Adipocyte (in vitro differentiated cells): ENCODE measurements around the gene ZNF783.
"Not testable (repeated sequence)": the region's sequence is repeated elsewhere in the genome, so short reads cannot be mapped to it uniquely, and the experiment has no call there.

ENCODE experiments used
- DNase-seq: peaks from one replicate; pipeline ENCODE4 v3.0.0-alpha.2; 2015; ENCODE audit warnings: low read depth
- H3K27me3 ChIP-seq: replicated peaks from 2 replicates; pipeline ENCODE4 v1.7.0; 2013; ENCODE audit warnings: mild to moderate bottlenecking, low read length, moderate library complexity; ENCODE audit not compliant: control insufficient read depth, insufficient read depth
- H3K36me3 ChIP-seq: 2 replicates; pipeline ENCODE4 v1.7.0; 2013; ENCODE audit warnings: low read length, mild to moderate bottlenecking, moderate library complexity; ENCODE audit not compliant: control insufficient read depth, insufficient read depth, severe bottlenecking
- H3K4me1 ChIP-seq: 2 replicates; pipeline ENCODE4 v1.7.0; 2013; ENCODE audit warnings: mild to moderate bottlenecking, low read length, moderate library complexity; ENCODE audit not compliant: control insufficient read depth, insufficient read depth
- H3K4me3 ChIP-seq: 2 replicates; pipeline ENCODE4 v1.7.0; 2013; ENCODE audit warnings: mild to moderate bottlenecking, low read length, moderate library complexity
- H3K9ac ChIP-seq: 2 replicates; pipeline ENCODE4 v1.7.0; 2013; ENCODE audit warnings: mild to moderate bottlenecking, low read length, moderate library complexity
- H3K9me3 ChIP-seq: 2 replicates; pipeline ENCODE4 v1.7.0; 2013; ENCODE audit warnings: mild to moderate bottlenecking, low read length, moderate library complexity; ENCODE audit not compliant: control insufficient read depth

The ZNF783 gene

DNA sequence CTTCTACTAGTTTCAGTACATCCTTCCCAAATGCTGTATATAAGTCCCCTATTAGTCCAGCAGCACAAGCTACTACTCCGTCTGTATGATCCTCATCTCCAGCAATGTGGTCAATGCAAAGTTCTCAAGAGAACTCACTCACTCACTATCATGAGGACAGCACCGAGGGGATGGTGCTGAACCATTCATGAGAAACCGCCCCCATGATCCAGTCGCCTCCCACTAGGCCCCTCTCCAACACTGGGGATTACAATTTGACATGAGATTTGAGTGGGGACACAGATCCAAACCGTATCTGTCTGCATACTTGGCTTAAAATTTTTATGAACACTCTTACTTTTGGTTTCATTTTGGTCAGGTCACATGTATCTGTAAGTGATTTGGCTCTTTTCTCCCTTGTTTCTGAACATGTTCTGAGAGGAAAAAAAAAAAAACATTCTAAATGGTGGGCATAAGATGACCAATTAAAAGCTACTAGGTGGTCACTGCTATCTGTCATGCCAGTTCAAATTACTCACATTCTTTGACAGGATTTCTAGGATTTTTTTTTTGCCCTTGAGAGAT is 60.1 kb downstream of the ZNF783 start:
- H3K4me3 ChIP-seq = peak overlapping the region; percentile 72
- H3K27me3 ChIP-seq = peaks cover 12% of the 10 kb centered on the region
- peak; percentile 19 for DNase-seq
- no peaks in the 10 kb centered on the region for H3K4me1 ChIP-seq
- peak overlapping the region; percentile 1 for H3K9ac ChIP-seq
- no peaks in the 10 kb centered on the region for H3K9me3 ChIP-seq
- H3K36me3 ChIP-seq = no peaks in the 10 kb centered on the region

DNA sequence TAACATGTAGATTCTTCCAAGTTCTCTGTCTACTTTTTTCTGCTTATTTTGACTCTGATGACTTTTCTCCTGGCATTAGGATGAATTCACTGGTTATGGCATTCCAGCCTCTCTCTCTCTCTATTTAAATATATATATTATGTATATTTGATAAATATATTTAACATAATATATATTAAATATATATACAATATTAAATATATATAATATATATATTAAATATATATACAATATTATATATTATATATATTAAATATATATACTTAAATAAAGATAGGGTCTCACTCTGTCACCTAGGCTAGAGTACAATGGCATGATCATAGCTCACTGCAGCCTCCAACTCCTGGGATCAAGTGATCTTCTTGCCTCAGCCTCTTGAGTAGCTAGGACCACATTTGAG is 60.7 kb downstream of the ZNF783 start:
- Histone ChIP-seq H3K9me3 (no peaks in the 10 kb centered on the region), H3K4me3 (peak overlapping the region; percentile 72), H3K27me3 (peaks cover 12% of the 10 kb centered on the region), H3K9ac (no peak overlapping the region), H3K36me3 (no peaks in the 10 kb centered on the region), H3K4me1 (no peaks in the 10 kb centered on the region)
- DNase-seq = no peak

DNA sequence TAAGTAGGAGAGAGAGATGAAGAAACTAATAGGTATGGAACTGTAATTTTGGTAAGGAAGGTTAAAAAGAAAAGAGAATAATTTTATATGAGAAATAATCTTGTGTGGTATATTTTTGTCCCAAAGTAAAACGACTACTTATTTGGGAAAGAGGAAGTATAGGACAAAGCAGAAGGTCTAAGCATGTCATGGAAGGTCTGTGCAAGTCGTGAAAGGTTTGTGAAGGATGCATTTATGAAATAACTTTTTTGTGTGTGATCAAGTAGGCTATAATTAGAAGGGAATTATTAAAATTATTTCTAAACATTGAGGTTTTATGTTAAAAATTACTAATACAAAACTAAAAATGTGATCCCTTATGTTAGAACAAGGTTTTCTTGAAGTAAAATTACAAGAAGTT is 63.3 kb downstream of the ZNF783 start:
- H3K36me3 ChIP-seq = no peaks in the 10 kb centered on the region
- H3K4me1 ChIP-seq = no peaks in the 10 kb centered on the region
- DNase-seq = no peak
- H3K9ac ChIP-seq = no peak overlapping the region
- H3K9me3 ChIP-seq = no peaks in the 10 kb centered on the region
- no peaks in the 10 kb centered on the region for H3K27me3 ChIP-seq
- H3K4me3 ChIP-seq = no peak overlapping the region

DNA sequence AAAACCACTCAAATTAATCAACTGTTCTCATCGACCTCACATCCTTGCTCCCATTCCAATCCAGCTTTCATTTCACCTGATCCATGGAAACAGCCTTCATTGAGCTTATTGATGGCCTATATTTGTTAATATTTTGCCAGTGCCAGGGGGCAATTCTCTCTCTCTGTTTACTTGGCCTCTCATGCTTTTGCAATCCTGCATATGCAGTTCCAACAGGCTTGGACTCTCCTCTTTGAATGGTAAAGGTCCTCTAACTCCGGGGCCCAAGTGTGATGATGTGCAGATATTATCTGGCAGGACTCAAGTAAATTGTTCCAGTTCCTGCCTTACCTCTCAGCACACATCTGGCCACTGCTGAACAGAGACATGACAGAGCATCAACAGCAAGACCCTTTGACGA is 67.3 kb downstream of the ZNF783 start:
- H3K4me3 ChIP-seq = no peak overlapping the region
- peaks cover 4% of the 10 kb centered on the region for H3K9me3 ChIP-seq
- no peak for DNase-seq
- no peak overlapping the region for H3K9ac ChIP-seq
- no peaks in the 10 kb centered on the region for H3K27me3 ChIP-seq
- H3K36me3 ChIP-seq = no peaks in the 10 kb centered on the region
- no peaks in the 10 kb centered on the region for H3K4me1 ChIP-seq

DNA sequence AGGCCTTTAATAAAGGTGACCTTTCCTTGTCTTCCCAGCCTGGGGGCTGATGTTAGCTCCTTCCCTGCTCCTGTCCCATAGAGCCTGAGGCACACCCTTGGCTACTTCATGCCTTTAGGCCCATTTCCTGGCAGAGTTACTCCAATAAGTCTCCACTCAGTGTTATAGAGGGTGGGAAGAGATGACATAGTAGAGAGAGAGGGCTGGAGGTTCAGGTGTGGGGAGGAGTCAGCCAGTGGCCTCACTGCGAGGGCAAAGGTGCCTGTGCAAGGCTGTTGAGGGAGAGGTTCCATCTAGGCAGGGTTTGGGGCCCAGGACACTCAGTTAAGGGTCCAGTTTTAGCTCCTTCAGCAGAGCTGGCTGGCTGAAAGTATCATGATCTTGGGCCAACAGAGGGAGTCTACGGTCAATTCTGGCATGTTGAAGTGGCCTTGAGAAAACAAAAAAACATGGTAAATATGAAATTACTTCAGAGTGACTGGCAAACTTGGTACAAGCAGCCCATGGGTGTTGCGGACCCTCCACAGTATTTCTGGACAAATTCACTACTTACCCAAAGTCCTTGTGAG is 67.9 kb downstream of the ZNF783 start:
- Histone ChIP-seq H3K27me3 (no peaks in the 10 kb centered on the region), H3K4me1 (no peaks in the 10 kb centered on the region), H3K4me3 (no peak overlapping the region), H3K9ac (no peak overlapping the region), H3K9me3 (peaks cover 4% of the 10 kb centered on the region), H3K36me3 (no peaks in the 10 kb centered on the region)
- no peak for DNase-seq

DNA sequence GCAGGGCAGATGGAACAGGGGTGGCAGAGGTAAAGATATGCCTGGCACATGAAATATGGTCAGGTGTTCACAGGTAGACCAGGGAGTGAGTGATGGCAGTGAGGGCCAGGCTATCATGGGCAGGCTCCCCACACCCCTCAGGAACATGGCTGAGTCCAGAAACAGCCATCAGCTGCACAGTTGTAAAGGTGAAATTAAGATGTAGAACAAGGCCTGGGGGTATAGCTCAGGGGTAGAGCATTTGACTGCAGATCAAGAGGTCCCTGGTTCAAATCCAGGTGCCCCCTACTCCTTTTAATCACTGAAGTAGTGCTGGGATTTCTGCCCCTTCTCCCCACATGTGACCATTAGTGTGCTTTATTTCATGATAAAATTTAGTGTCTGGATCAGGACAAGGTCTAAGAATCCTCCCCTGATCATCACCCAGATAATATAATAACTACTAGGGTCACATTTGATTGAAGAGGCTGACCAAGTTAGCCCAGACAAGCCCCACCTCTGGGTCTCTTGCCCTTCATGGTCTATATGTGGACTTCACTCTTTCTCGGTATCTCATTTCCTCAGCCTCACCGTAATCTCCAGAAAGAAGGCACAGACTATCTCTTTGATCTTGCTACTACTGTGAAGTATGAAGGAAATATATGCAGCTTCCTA is 69.0 kb downstream of the ZNF783 start:
- Histone ChIP-seq H3K9me3 (peaks cover 4% of the 10 kb centered on the region), H3K36me3 (no peaks in the 10 kb centered on the region), H3K4me3 (no peak overlapping the region), H3K4me1 (no peaks in the 10 kb centered on the region), H3K27me3 (no peaks in the 10 kb centered on the region), H3K9ac (no peak overlapping the region)
- DNase-seq = no peak

DNA sequence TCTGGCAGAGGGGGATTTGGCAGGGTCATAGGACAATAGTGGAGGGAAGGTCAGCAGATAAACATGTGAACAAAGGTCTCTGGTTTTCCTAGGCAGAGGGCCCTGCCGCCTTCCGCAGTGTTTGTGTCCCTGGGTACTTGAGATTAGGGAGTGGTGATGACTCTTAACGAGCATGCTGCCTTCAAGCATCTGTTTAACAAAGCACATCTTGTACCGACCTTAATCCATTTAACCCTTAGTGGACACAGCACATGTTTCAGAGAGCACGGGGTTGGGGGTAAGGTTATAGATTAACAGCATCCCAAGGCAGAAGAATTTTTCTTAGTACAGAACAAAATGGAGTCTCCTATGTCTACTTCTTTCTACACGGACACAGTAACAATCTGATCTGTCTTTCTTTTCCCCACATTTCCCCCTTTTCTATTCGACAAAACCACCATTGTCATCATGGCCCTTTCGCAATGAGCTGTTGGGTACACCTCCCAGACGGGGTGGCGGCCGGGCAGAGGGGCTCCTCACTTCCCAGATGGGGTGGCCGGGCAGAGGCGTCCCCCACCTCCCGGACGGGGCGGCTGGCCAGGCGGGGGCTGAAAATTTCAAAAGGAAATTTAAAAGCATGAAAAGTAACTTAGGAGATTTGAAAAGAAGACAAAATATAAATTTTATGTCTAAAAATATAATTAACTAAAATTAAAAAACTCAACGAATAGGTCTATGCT is 70.8 kb downstream of the ZNF783 start:
- H3K9ac ChIP-seq = not testable (repeated sequence)

DNA sequence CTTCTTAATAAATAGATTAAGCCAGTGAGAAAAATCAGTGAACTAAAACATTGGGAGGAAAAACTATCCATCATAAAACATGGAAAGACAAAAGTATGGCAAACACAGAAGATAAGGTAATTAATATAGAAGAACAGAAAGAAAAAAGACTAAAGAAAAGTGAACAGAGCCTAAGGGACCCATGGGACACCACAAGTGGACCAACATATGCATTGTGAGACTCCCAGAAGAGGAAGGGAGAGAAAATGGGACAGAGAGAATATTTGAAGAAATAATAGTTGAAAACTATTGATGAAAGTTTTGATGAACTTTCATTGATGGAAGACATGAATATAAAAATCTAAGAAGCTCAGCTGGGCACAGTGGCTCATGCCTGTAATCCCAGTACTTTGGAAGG is 71.3 kb downstream of the ZNF783 start:
- no peaks in the 10 kb centered on the region for H3K36me3 ChIP-seq
- H3K4me1 ChIP-seq = no peaks in the 10 kb centered on the region
- H3K27me3 ChIP-seq = no peaks in the 10 kb centered on the region
- H3K9ac ChIP-seq = no peak overlapping the region
- no peak for DNase-seq
- H3K9me3 ChIP-seq = peaks cover 10% of the 10 kb centered on the region
- H3K4me3 ChIP-seq = no peak overlapping the region

More for the DNA sequence above, 70.8 kb downstream of the ZNF783 start:
- H3K36me3 ChIP-seq, H3K9me3 ChIP-seq, DNase-seq, H3K4me1 ChIP-seq, H3K27me3 ChIP-seq, H3K4me3 ChIP-seq: not testable (repeated sequence)

DNA sequence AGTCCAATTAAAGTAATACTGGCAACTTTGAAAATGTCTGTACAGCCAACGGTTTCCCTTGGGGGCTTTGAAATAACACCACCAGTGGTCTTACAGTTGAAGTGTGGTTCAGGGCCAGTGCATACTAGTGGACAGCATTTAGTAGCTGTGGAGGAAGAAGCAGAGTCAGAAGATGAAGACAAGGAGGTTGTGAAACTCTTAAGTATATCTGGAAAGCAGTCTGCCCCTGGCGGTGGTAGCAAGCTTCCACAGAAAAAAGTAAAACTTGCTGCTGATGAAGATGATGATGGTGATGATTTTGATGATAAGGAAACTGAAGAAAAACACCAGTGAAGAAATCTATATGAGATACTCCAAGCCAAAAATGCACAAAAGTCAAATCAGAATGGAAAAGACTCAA is 72.2 kb downstream of the ZNF783 start:
- H3K9me3 ChIP-seq = peaks cover 10% of the 10 kb centered on the region
- H3K9ac ChIP-seq = no peak overlapping the region
- no peaks in the 10 kb centered on the region for H3K36me3 ChIP-seq
- no peak overlapping the region for H3K4me3 ChIP-seq
- H3K4me1 ChIP-seq = no peaks in the 10 kb centered on the region
- H3K27me3 ChIP-seq = no peaks in the 10 kb centered on the region
- DNase-seq = no peak
